ENCODE measurements around the gene NAA40. TPM values are rescaled to one million over a fixed set of nuclear protein-coding genes. Genes with fewer than 3 reads are reported as not detected.

Gene NAA40
- total RNA-seq, 1 donor from 2014 or later, result 64.5 TPM

- Mint-ChIP-seq H3K4me3 (peak overlapping the region; percentile 99), H3K27ac (ENCODE audit: unreplicated experiment) (peak overlapping the region; percentile 99), H3K27me3 (ENCODE audit: low read depth) (peaks cover 4% of the 10 kb centered on the region), H3K9me3 (no peaks in the 10 kb centered on the region), H3K4me1 (peaks cover 25% of the 10 kb centered on the region), H3K36me3 (ENCODE audit: low read depth) (peaks cover 9% of the 10 kb centered on the region)
- no peak for DNase-seq (ENCODE audit: low read depth, low spot score)
- TF ChIP-seq CTCF (conservative IDR thresholded peaks at IDR 0.05), result no peak
Measured at GRCh38 chr11:63985812-63986155, 47.0 kb downstream of the NAA40 start.

GRCh38 chr11:63986156-63986931 lies 47.5 kb downstream of the NAA40 start, which contains the start of gene OTUB1:
Gene OTUB1 (plus strand): TSS chr11:63986438. CDS start chr11:63986457, 19 bp downstream.
- H3K27ac Mint-ChIP-seq (ENCODE audit: unreplicated experiment), result peak within 1 kb of the TSS; percentile 99

GRCh38 chr11:63986932-63987513 lies 48.2 kb downstream of the NAA40 start:
- Mint-ChIP-seq H3K36me3 (ENCODE audit: low read depth) (peaks cover 15% of the 10 kb centered on the region), H3K4me3 (peak overlapping the region; percentile 90), H3K27me3 (ENCODE audit: low read depth) (peaks cover 4% of the 10 kb centered on the region), H3K9me3 (no peaks in the 10 kb centered on the region), H3K4me1 (peaks cover 25% of the 10 kb centered on the region), H3K27ac (ENCODE audit: unreplicated experiment) (no peak overlapping the region)
- no peak for TF ChIP-seq CTCF (conservative IDR thresholded peaks at IDR 0.05)
- DNase-seq (ENCODE audit: low read depth, low spot score), result no peak

More at GRCh38 chr11:63986156-63986931, 47.5 kb downstream of the NAA40 start, which contains the start of gene OTUB1:
- Mint-ChIP-seq H3K4me3 (peak within 1 kb of the TSS; percentile 99), H3K36me3 (ENCODE audit: low read depth) (peaks cover 12% of the 10 kb centered on the region), H3K27me3 (ENCODE audit: low read depth) (peaks cover 4% of the 10 kb centered on the region), H3K9me3 (no peaks in the 10 kb centered on the region), H3K4me1 (peaks cover 25% of the 10 kb centered on the region)
- TF ChIP-seq CTCF (conservative IDR thresholded peaks at IDR 0.05), result no peak
- DNase-seq (ENCODE audit: low read depth, low spot score), result peak; percentile 86

GRCh38 chr11:63991558-63991957 lies 52.8 kb downstream of the NAA40 start:
- DNase-seq (ENCODE audit: low read depth, low spot score), result no peak
- Mint-ChIP-seq H3K27me3 (ENCODE audit: low read depth) (peaks cover 3% of the 10 kb centered on the region), H3K27ac (ENCODE audit: unreplicated experiment) (no peak overlapping the region), H3K4me3 (peak overlapping the region; percentile 64), H3K36me3 (ENCODE audit: low read depth) (peaks cover 15% of the 10 kb centered on the region), H3K4me1 (peaks cover 18% of the 10 kb centered on the region), H3K9me3 (no peaks in the 10 kb centered on the region)
- TF ChIP-seq CTCF (conservative IDR thresholded peaks at IDR 0.05), result no peak

GRCh38 chr11:63993100-63993499 lies 54.3 kb downstream of the NAA40 start:
- Mint-ChIP-seq H3K27me3 (ENCODE audit: low read depth) (peaks cover 3% of the 10 kb centered on the region), H3K36me3 (ENCODE audit: low read depth) (peaks cover 15% of the 10 kb centered on the region), H3K9me3 (no peaks in the 10 kb centered on the region), H3K4me3 (peak overlapping the region; percentile 69), H3K4me1 (peaks cover 9% of the 10 kb centered on the region), H3K27ac (ENCODE audit: unreplicated experiment) (no peak overlapping the region)
- no peak for TF ChIP-seq CTCF (conservative IDR thresholded peaks at IDR 0.05)
- DNase-seq (ENCODE audit: low read depth, low spot score), result no peak

Measured in neural crest cell (in vitro differentiated cells).